HUES6 (cell line): Measurements from ENCODE around the gene CALN1.
"Not testable (repeated sequence)": the region's sequence is repeated elsewhere in the genome, so short reads cannot be mapped to it uniquely, and the experiment has no call there.

ENCODE experiments used
- H3K27ac ChIP-seq: 2 replicates; pipeline ENCODE4 v1.7.0; 2013; ENCODE audit warnings: low read depth, mild to moderate bottlenecking, low read length, inconsistent platforms
- H3K27me3 ChIP-seq: 2 replicates; pipeline ENCODE4 v1.6.1; 2013; ENCODE audit warnings: low read length; ENCODE audit not compliant: control insufficient read depth, insufficient read depth
- H3K36me3 ChIP-seq: 2 replicates; pipeline ENCODE4 v1.6.1; 2013; ENCODE audit warnings: low read length; ENCODE audit not compliant: control insufficient read depth, insufficient read depth
- H3K4me1 ChIP-seq: 2 replicates; pipeline ENCODE4 v1.6.1; 2013; ENCODE audit warnings: low read length; ENCODE audit not compliant: control insufficient read depth, insufficient read depth
- H3K4me3 ChIP-seq: 2 replicates; pipeline ENCODE4 v1.5.1; 2013; ENCODE audit warnings: low read depth, low read length
- H3K9ac ChIP-seq: one replicate; pipeline ENCODE4 v1.6.1; 2013; ENCODE audit warnings: mild to moderate bottlenecking, low read length
- H3K9me3 ChIP-seq: 2 replicates; pipeline ENCODE4 v1.6.1; 2013; ENCODE audit warnings: low read depth, low read length; ENCODE audit not compliant: control insufficient read depth, insufficient read depth

CALN1 gene

GRCh38 chr7:72345208-72345727 lies 66.9 kb downstream of the CALN1 start:
- Histone ChIP-seq H3K4me1 (peaks cover 8% of the 10 kb centered on the region), H3K27ac (no peak overlapping the region), H3K9me3 (0 out of 2 replicates have a peak, but pooled peaks cover 1% of the 10 kb centered on the region), H3K4me3 (no peak overlapping the region), H3K36me3 (no peaks in the 10 kb centered on the region), H3K9ac (no peak overlapping the region), H3K27me3 (no peaks in the 10 kb centered on the region)

- Histone ChIP-seq H3K9ac (no peak overlapping the region), H3K27me3 (no peaks in the 10 kb centered on the region), H3K4me3 (no peak overlapping the region), H3K27ac (no peak overlapping the region), H3K4me1 (peaks cover 8% of the 10 kb centered on the region), H3K9me3 (peaks cover 6% of the 10 kb centered on the region; the same call in 1 of the 2 replicates), H3K36me3 (no peaks in the 10 kb centered on the region)
These were observed 68.1 kb downstream of the CALN1 start for GRCh38 chr7:72343991-72344390.

GRCh38 chr7:72343354-72343753 lies 68.8 kb downstream of the CALN1 start:
- not testable (repeated sequence) for H3K27ac ChIP-seq, H3K9me3 ChIP-seq, H3K4me3 ChIP-seq, H3K4me1 ChIP-seq, H3K36me3 ChIP-seq, H3K9ac ChIP-seq, H3K27me3 ChIP-seq

- Histone ChIP-seq H3K36me3 (no peaks in the 10 kb centered on the region), H3K4me1 (peaks cover 12% of the 10 kb centered on the region), H3K4me3 (peak overlapping the region; percentile 81), H3K27ac (no peak overlapping the region), H3K27me3 (peaks cover 54% of the 10 kb centered on the region), H3K9ac (peak overlapping the region; percentile 57), H3K9me3 (peaks cover 10% of the 10 kb centered on the region)
These were observed 74.6 kb downstream of the CALN1 start for GRCh38 chr7:72337390-72338167.

GRCh38 chr7:72336632-72337389 lies 75.3 kb downstream of the CALN1 start:
- Histone ChIP-seq H3K36me3 (no peaks in the 10 kb centered on the region), H3K27ac (no peak overlapping the region), H3K9ac (peak overlapping the region; percentile 57), H3K27me3 (peaks cover 56% of the 10 kb centered on the region), H3K4me1 (peaks cover 12% of the 10 kb centered on the region), H3K4me3 (peak overlapping the region; percentile 81), H3K9me3 (peaks cover 16% of the 10 kb centered on the region)

- H3K9ac ChIP-seq: peak overlapping the region; percentile 39
- H3K4me3 ChIP-seq: peak overlapping the region; percentile 81
These were observed 75.8 kb downstream of the CALN1 start for GRCh38 chr7:72336382-72336631.

GRCh38 chr7:72335561-72336381 lies 76.4 kb downstream of the CALN1 start:
- no peak overlapping the region for H3K27ac ChIP-seq
- H3K27me3 ChIP-seq: peaks cover 56% of the 10 kb centered on the region
- peaks cover 12% of the 10 kb centered on the region for H3K4me1 ChIP-seq
- peak overlapping the region; percentile 39 for H3K9ac ChIP-seq
- peak overlapping the region; percentile 81 for H3K4me3 ChIP-seq
- H3K36me3 ChIP-seq: no peaks in the 10 kb centered on the region
- H3K9me3 ChIP-seq: peaks cover 16% of the 10 kb centered on the region

More at GRCh38 chr7:72336382-72336631, 75.8 kb downstream of the CALN1 start:
- H3K27me3 ChIP-seq: peaks cover 56% of the 10 kb centered on the region
- H3K4me1 ChIP-seq: peaks cover 12% of the 10 kb centered on the region
- H3K27ac ChIP-seq: no peak overlapping the region
- H3K9me3 ChIP-seq: peaks cover 16% of the 10 kb centered on the region
- no peaks in the 10 kb centered on the region for H3K36me3 ChIP-seq

GRCh38 chr7:72334698-72335097 lies 77.4 kb downstream of the CALN1 start:
- H3K27me3 ChIP-seq: peaks cover 56% of the 10 kb centered on the region
- peaks cover 12% of the 10 kb centered on the region for H3K9me3 ChIP-seq
- no peaks in the 10 kb centered on the region for H3K36me3 ChIP-seq
- H3K4me3 ChIP-seq: no peak overlapping the region
- no peak overlapping the region for H3K27ac ChIP-seq
- peaks cover 12% of the 10 kb centered on the region for H3K4me1 ChIP-seq
- no peak overlapping the region for H3K9ac ChIP-seq

- Histone ChIP-seq H3K9me3 (peaks cover 10% of the 10 kb centered on the region; the same call in 1 of the 2 replicates), H3K9ac (no peak overlapping the region), H3K36me3 (no peaks in the 10 kb centered on the region), H3K4me1 (peaks cover 12% of the 10 kb centered on the region), H3K27me3 (peaks cover 56% of the 10 kb centered on the region), H3K4me3 (no peak overlapping the region), H3K27ac (no peak overlapping the region)
These were observed 78.1 kb downstream of the CALN1 start for GRCh38 chr7:72334066-72334465.

- Histone ChIP-seq H3K4me1 (no peaks in the 10 kb centered on the region), H3K27me3 (no peaks in the 10 kb centered on the region; the same call in 1 of the 2 replicates), H3K9ac (no peak overlapping the region), H3K9me3 (peaks cover 3% of the 10 kb centered on the region; the same call in 1 of the 2 replicates), H3K36me3 (no peaks in the 10 kb centered on the region), H3K4me3 (no peak overlapping the region), H3K27ac (no peak overlapping the region)
These were observed 85.3 kb downstream of the CALN1 start for GRCh38 chr7:72326811-72327210.
